ENCODE results near the gene CLASP1. TPM values are rescaled to one million over a fixed set of nuclear protein-coding genes. Genes with fewer than 3 reads are reported as not detected.
"Not testable (repeated sequence)": the region's sequence is repeated elsewhere in the genome, so short reads cannot be mapped to it uniquely, and the experiment has no call there.

CLASP1 gene
- total RNA-seq, 1 donor from 2014 or later = 60.1 TPM

DNA sequence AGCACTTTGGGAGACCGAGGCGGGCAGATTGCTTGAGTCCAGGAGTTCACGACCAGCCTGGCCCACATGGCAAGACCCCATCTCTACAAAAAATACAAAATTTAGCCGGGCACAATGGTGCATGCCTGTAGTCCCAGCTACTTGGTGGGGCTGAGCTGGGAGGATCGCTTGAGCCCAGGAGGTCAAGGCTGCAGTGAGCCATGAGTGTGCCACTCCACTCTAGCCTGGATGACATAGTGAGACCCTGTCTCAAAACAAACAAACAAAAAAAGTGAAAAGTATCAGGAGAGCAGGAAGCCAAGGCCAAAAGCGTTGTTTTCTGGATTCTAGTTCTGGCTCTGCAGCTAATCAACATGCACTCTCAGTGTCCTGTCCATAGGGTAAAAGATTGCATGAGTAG is 10.7 kb upstream of the CLASP1 start:
- no peak overlapping the region for H3K27ac ChIP-seq (replicated peaks)
- TF ChIP-seq, protein P1, sequence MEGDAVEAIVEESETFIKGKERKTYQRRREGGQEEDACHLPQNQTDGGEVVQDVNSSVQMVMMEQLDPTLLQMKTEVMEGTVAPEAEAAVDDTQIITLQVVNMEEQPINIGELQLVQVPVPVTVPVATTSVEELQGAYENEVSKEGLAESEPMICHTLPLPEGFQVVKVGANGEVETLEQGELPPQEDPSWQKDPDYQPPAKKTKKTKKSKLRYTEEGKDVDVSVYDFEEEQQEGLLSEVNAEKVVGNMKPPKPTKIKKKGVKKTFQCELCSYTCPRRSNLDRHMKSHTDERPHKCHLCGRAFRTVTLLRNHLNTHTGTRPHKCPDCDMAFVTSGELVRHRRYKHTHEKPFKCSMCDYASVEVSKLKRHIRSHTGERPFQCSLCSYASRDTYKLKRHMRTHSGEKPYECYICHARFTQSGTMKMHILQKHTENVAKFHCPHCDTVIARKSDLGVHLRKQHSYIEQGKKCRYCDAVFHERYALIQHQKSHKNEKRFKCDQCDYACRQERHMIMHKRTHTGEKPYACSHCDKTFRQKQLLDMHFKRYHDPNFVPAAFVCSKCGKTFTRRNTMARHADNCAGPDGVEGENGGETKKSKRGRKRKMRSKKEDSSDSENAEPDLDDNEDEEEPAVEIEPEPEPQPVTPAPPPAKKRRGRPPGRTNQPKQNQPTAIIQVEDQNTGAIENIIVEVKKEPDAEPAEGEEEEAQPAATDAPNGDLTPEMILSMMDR (IDR thresholded peaks at IDR 0.05; ENCODE audit: borderline replicate concordance) = no peak
- no peak overlapping the region for H3K4me3 ChIP-seq
- H3K9me3 ChIP-seq (replicated peaks) = no peaks in the 10 kb centered on the region
- intact Hi-C loops (cut with micrococcal nuclease) = no loop called here
- peaks cover 29% of the 10 kb centered on the region for H3K4me1 ChIP-seq
- DNase-seq = no peak
- no peaks in the 10 kb centered on the region for H3K36me3 ChIP-seq
- H3K27me3 ChIP-seq (ENCODE audit: low read depth) = no peaks in the 10 kb centered on the region

DNA sequence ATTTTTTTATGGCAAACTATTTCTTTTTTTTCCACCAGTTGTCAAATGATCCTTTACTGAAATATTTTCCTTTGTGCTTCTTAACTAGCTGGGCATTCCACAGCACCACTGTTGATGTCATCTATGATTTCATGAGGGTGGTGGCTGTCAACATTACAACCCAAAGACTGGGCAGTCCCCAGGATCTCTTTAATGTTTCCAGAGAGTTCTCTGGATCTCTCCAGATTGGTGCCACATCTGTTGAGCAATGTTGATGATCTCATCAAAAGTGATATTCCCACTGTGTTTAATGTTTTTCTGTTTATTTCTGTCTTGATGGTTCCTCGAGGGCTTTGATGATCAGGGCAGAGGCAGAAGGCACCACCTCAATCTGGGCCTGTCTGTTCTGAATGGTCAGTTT is 9.1 kb upstream of the CLASP1 start:
- H3K27ac ChIP-seq (replicated peaks); H3K4me3 ChIP-seq; DNase-seq; intact Hi-C loops (cut with micrococcal nuclease); H3K27me3 ChIP-seq (ENCODE audit: low read depth); H3K36me3 ChIP-seq; H3K9me3 ChIP-seq (replicated peaks): not testable (repeated sequence)
- peaks cover 15% of the 10 kb centered on the region for H3K4me1 ChIP-seq

DNA sequence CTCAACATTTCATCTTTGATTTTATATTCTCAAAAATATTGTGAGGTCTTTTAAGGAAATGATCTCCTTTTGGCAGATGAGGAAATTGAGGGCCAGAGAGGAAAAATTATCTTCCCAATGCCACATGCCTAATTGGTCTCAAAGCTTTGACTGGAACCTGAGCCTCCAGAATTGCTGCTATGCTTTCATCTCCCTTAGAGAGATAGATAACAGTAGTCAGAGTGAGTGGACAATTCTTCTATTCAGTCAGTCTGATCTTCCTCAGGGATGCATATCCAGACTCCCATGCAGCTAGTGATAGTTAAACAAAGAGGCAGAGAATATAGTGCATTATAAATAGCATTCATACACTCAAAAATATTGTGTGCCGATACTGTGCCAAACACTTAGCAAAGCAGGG is 3.8 kb upstream of the CLASP1 start:
- Histone ChIP-seq H3K9me3 (replicated peaks) (no peaks in the 10 kb centered on the region), H3K4me3 (no peak overlapping the region), H3K27me3 (ENCODE audit: low read depth) (no peaks in the 10 kb centered on the region), H3K4me1 (peaks cover 48% of the 10 kb centered on the region), H3K27ac (replicated peaks) (no peak overlapping the region), H3K36me3 (peaks cover 5% of the 10 kb centered on the region)
- no peak for DNase-seq
- intact Hi-C loops (cut with micrococcal nuclease) = no loop called here
- TF ChIP-seq, protein P1 (IDR thresholded peaks at IDR 0.05; ENCODE audit: borderline replicate concordance) = no peak

DNA sequence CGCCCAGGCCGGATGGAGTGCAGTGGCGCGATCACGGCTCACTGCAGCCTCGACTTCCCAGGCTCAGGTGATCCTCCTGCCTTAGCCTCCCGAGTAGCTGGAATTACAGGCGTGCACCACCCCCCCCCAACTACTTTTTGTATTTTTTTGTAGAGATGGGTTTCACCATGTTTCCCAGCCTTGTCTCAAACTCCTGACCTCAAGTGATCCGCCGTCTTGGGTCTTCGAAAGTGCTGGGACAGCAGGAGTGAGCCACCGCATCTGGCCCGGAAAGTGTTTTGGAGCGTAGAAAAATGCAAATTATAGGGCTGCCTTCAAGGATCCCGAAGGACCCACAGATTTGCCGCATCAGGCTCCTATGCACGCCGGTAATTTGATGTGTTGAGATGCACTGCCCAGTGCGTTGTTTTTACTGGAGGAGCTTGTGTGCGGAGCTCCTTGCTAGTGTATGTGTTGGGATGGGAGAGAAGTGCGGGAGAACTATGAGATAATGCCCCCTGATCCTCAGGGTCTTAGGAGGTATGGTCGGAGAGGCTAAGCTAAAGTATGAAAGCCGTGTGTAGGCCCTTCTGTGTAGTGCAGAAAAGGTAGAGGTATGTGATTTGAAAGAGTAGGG is 1.2 kb upstream of the CLASP1 start:
- H3K36me3 ChIP-seq = peaks cover 5% of the 10 kb centered on the region
- TF ChIP-seq, protein P1 (IDR thresholded peaks at IDR 0.05; ENCODE audit: borderline replicate concordance) = no peak
- peak overlapping the region; percentile 94 for H3K4me3 ChIP-seq
- intact Hi-C loops (cut with micrococcal nuclease) = no loop called here
- no peak for DNase-seq
- peak overlapping the region; percentile 96 for H3K27ac ChIP-seq (replicated peaks)
- peaks cover 74% of the 10 kb centered on the region for H3K4me1 ChIP-seq
- no peaks in the 10 kb centered on the region for H3K27me3 ChIP-seq (ENCODE audit: low read depth)
- no peaks in the 10 kb centered on the region for H3K9me3 ChIP-seq (replicated peaks)

DNA sequence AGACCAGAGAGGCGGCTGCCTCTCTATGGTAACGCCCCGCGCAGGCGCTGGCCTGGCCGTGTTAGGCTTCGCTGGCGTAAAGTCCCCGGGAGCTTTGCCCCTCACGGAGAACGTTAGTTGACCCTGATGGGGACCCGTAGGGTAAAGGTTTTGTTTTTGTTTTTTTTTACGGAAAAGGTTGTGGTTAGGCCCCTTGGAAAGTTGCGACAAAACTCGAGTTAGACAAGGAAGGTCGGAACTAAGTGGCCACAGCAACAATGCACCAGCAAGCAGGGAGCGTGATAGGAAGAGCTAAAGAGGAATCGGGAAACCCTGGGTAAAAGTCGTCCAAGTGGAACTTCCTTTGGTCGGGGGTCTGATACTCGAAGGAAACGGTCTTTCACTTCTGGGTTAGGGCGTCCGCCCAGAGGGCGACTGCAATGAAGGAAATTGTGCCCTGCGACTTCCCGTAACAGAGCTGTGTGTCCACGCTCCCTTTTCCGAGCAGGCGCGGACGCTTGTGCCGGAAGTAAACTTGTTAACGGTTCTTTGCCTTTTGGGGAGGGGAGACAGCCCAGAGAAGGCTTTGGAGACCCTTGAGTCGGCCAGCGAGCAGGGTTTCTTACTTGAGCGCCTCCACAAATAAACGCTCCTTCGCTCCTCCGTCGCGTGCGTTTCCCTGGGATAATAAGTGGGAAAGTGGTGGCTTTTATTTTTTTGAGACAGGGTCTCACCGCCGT is 493 bp upstream of the CLASP1 start:
- peak overlapping the region; percentile 96 for H3K27ac ChIP-seq (replicated peaks)
- H3K4me1 ChIP-seq = peaks cover 81% of the 10 kb centered on the region
- no peaks in the 10 kb centered on the region for H3K27me3 ChIP-seq (ENCODE audit: low read depth)
- H3K9me3 ChIP-seq (replicated peaks) = no peaks in the 10 kb centered on the region
- intact Hi-C loops (cut with micrococcal nuclease) = loop anchor here (1.0 kb wide), 1 partner anchor 53 kb away; no protein-coding TSS in a partner anchor
- TF ChIP-seq, protein P1 (IDR thresholded peaks at IDR 0.05; ENCODE audit: borderline replicate concordance) = no peak
- peak overlapping the region; percentile 94 for H3K4me3 ChIP-seq
- peaks cover 5% of the 10 kb centered on the region for H3K36me3 ChIP-seq
- DNase-seq = peak; percentile 96

All from left ventricle myocardium inferior (tissue), 1 donor.